ENCODE measurements around the gene LCORL. TPM values are rescaled to one million over a fixed set of nuclear protein-coding genes. Genes with fewer than 3 reads are reported as not detected.
"Not testable (repeated sequence)": the region's sequence is repeated elsewhere in the genome, so short reads cannot be mapped to it uniquely, and the experiment has no call there.

LCORL gene
- polyA plus RNA-seq, 4 donors: 4.2 to 23.2 (median 9.5) TPM

DNA sequence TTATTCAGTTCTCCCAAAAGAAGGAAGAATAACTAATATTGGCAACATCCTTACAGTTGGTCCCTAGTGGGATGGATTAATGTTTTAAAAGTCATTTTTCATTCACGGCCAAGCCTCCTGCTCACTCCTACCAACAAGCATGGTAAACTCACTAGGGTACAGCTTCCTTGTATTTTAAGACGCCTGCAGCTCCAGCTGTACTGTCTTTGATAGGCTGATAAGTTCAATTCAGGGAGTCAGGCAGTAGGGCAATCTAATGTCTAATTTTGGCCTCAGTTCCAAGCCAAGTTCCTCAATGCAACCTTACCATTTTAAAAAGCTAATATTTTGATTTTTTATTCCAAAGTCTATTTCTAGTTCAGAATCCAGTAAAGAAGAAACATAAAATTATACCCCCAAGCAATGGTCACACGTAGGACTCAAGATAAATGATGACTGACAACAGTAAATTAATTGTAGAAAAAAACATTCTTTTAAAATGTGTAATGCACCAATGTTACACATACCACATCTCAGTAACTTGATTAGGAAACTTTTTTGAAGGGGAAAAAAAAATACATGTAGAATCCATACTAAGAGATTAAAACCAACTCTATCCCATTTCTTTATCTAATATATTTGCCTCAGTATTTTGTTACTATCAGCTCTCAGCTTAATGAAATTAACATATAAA, 9.3 kb downstream of the LCORL start:
- DNase-seq (no peak), FAIRE-seq (no peak)
- Histone ChIP-seq H3K4me3 (ENCODE audit: low read depth in 1 of 3, low read length in 3 of 3) (no peak overlapping the region), H3K27ac (ENCODE audit: low read depth in 1 of 3, low read length in 2 of 3) (no peak overlapping the region), H3K4me1 (ENCODE audit: control insufficient read depth in 3 of 3, insufficient read depth in 2 of 3, low read depth in 1 of 3, low read length in 2 of 3) (peaks cover 2 to 13% (median 3%) of the 10 kb centered on the region in 3 donors), H3K9me3 (ENCODE audit: control insufficient read depth in 2 of 2, insufficient read depth in 1 of 2, low read depth in 1 of 2, low read length in 1 of 2) (no peaks in the 10 kb centered on the region), H3K27me3 (ENCODE audit: control insufficient read depth in 3 of 3, insufficient read depth in 3 of 3, low read length in 3 of 3) (no peaks in the 10 kb centered on the region), H3K36me3 (ENCODE audit: control insufficient read depth in 3 of 3, insufficient read depth in 2 of 3, low read depth in 1 of 3, low read length in 3 of 3) (peaks cover 0 to 3% (median 0%) of the 10 kb centered on the region in 3 donors)
- 55 to 63% (median 57%) methylated on average over 3 of the region's 3 CpGs for WGBS, 3 donors

DNA sequence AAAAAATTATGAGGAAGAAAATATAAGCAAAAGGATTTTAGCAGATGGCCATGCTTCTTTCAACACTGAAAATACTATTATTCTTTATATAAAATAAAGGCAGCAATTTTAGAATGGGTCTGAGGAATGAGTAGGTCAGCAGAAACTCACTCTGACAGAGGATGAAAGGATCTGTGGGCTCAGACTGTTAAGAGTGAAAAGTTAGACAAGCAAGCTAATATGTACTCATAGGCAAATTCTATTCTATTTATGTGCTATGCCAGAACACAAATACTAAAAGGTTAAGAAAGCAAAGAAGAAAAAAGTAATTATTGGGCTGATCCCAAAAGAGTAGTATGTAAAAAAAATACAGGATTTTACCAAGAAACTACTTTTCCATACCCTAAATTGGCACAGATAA, 13.9 kb downstream of the LCORL start:
- Histone ChIP-seq H3K9me3 (ENCODE audit: control insufficient read depth in 2 of 2, insufficient read depth in 1 of 2, low read depth in 1 of 2, low read length in 1 of 2) (peaks cover 0 to 17% of the 10 kb centered on the region in 2 donors), H3K27ac (ENCODE audit: low read depth in 1 of 3, low read length in 2 of 3) (no peak overlapping the region), H3K27me3 (ENCODE audit: control insufficient read depth in 3 of 3, insufficient read depth in 3 of 3, low read length in 3 of 3) (no peaks in the 10 kb centered on the region), H3K36me3 (ENCODE audit: control insufficient read depth in 3 of 3, insufficient read depth in 2 of 3, low read depth in 1 of 3, low read length in 3 of 3) (peaks cover 0 to 11% (median 0%) of the 10 kb centered on the region in 3 donors), H3K4me3 (ENCODE audit: low read depth in 1 of 3, low read length in 3 of 3) (no peak overlapping the region), H3K4me1 (ENCODE audit: control insufficient read depth in 3 of 3, insufficient read depth in 2 of 3, low read depth in 1 of 3, low read length in 2 of 3) (peaks cover 0 to 7% (median 4%) of the 10 kb centered on the region in 3 donors)
- FAIRE-seq (no peak), DNase-seq (no peak)

DNA sequence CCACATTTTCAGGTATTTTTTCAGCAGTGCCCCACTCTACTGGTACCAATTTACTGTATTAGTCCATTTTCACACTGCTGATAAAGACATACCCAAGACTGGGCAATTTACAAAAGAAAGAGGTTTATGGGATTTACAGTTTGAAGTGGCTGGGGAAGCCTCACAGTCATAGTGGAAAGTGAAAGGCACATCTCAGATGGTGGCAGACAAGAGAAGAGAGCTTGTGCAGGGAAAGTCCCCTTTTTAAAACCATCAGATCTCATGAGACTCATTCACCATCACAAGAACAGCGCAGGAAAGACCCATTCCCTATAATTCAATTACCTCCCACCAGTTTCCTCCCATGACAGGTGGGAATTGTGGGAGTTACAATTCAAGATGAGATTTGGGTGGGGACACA, 15.1 kb downstream of the LCORL start:
- H3K27ac ChIP-seq (ENCODE audit: low read depth in 1 of 3, low read length in 2 of 3); H3K27me3 ChIP-seq (ENCODE audit: control insufficient read depth in 3 of 3, insufficient read depth in 3 of 3, low read length in 3 of 3); H3K4me3 ChIP-seq (ENCODE audit: low read depth in 1 of 3, low read length in 3 of 3); DNase-seq; H3K4me1 ChIP-seq (ENCODE audit: control insufficient read depth in 3 of 3, insufficient read depth in 2 of 3, low read depth in 1 of 3, low read length in 2 of 3); FAIRE-seq: not testable (repeated sequence)
- Histone ChIP-seq H3K9me3 (ENCODE audit: control insufficient read depth in 2 of 2, insufficient read depth in 1 of 2, low read depth in 1 of 2, low read length in 1 of 2) (peaks cover 0 to 17% of the 10 kb centered on the region in 2 donors), H3K36me3 (ENCODE audit: control insufficient read depth in 3 of 3, insufficient read depth in 2 of 3, low read depth in 1 of 3, low read length in 3 of 3) (peaks cover 0 to 11% (median 0%) of the 10 kb centered on the region in 3 donors)
- 83 to 93% (median 91%) methylated on average over 1 of the region's 1 CpG for WGBS, 3 donors

DNA sequence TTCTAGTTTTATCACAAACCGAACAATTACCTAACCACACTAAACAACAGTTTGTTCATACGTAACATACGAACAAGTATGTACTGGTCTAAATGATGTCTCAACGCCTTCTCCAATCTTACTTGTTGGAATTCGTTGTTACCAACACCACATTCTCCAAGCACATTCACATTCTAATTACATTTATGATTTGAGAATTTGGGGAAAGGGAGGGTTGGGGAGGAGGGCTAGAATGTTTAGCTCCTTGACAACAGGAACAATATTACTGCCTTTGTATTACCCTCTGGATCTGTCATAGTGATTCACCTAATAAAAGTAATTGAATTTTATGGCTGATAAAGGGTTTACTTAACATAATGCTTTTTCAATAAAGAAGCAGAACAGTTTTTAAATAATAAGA, 24.4 kb downstream of the LCORL start:
- no peaks in the 10 kb centered on the region for H3K36me3 ChIP-seq (ENCODE audit: control insufficient read depth in 3 of 3, insufficient read depth in 2 of 3, low read depth in 1 of 3, low read length in 3 of 3)
- no peak overlapping the region for H3K27ac ChIP-seq (ENCODE audit: low read depth in 1 of 3, low read length in 2 of 3)
- H3K4me1 ChIP-seq (ENCODE audit: control insufficient read depth in 3 of 3, insufficient read depth in 2 of 3, low read depth in 1 of 3, low read length in 2 of 3): no peaks in the 10 kb centered on the region
- 90 to 94% (median 91%) methylated on average over 5 of the region's 5 CpGs for WGBS, 3 donors
- DNase-seq (no peak), FAIRE-seq (no peak)
- peaks cover 0 to 1% of the 10 kb centered on the region in 2 donors for H3K9me3 ChIP-seq (ENCODE audit: control insufficient read depth in 2 of 2, insufficient read depth in 1 of 2, low read depth in 1 of 2, low read length in 1 of 2)
- no peak overlapping the region for H3K4me3 ChIP-seq (ENCODE audit: low read depth in 1 of 3, low read length in 3 of 3)
- H3K27me3 ChIP-seq (ENCODE audit: control insufficient read depth in 3 of 3, insufficient read depth in 3 of 3, low read length in 3 of 3): no peaks in the 10 kb centered on the region

DNA sequence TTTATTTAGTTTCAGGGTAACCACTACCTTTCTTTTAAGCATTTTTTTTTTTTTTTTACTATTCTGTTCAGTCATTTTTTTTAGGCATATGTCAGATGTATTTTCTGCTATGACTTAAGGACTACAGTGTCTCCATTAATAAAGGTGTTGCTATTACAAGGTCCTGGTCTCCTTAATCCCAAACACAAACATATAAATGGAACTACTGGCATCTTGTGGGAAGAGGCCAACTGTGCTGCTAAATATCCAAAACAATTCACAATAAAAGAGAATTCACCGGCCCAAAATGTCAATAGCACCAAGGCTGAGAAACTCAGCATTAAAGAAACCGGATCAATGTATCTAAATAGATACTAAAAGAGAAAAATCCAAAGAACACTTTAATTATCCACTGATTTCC, 26.4 kb downstream of the LCORL start:
- Histone ChIP-seq H3K36me3 (ENCODE audit: control insufficient read depth in 3 of 3, insufficient read depth in 2 of 3, low read depth in 1 of 3, low read length in 3 of 3) (no peaks in the 10 kb centered on the region), H3K4me1 (ENCODE audit: control insufficient read depth in 3 of 3, insufficient read depth in 2 of 3, low read depth in 1 of 3, low read length in 2 of 3) (no peaks in the 10 kb centered on the region), H3K27ac (ENCODE audit: low read depth in 1 of 3, low read length in 2 of 3) (no peak overlapping the region), H3K27me3 (ENCODE audit: control insufficient read depth in 3 of 3, insufficient read depth in 3 of 3, low read length in 3 of 3) (no peaks in the 10 kb centered on the region), H3K4me3 (ENCODE audit: low read depth in 1 of 3, low read length in 3 of 3) (no peak overlapping the region), H3K9me3 (ENCODE audit: control insufficient read depth in 2 of 2, insufficient read depth in 1 of 2, low read depth in 1 of 2, low read length in 1 of 2) (peaks cover 0 to 2% of the 10 kb centered on the region in 2 donors)
- WGBS, 3 donors: 71 to 93% (median 88%) methylated on average over 2 of the region's 2 CpGs
- no peak for DNase-seq
- no peak for FAIRE-seq

DNA sequence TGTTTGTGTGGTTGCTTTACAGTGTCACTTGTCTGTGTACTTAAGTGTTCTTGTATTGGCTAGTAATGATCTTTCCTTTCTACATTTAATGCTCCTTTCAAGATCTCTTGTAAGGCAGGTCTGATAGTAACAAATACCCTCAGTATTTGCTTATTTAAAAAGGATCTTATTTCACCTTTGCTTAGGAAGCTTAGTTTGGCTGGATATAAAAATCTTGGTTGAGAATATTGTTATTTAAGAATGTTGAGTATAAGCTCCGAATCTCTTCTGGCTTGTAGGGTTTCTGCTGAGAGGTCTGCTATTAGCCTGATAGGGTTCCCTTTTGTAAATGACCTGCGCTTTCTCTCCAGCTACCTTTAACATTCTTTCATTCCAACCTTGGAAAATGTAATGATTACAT, 35.7 kb downstream of the LCORL start:
- H3K4me3 ChIP-seq (ENCODE audit: low read depth in 1 of 3, low read length in 3 of 3): no peak overlapping the region
- H3K27me3 ChIP-seq (ENCODE audit: control insufficient read depth in 3 of 3, insufficient read depth in 3 of 3, low read length in 3 of 3): no peaks in the 10 kb centered on the region
- H3K4me1 ChIP-seq (ENCODE audit: control insufficient read depth in 3 of 3, insufficient read depth in 2 of 3, low read depth in 1 of 3, low read length in 2 of 3): no peaks in the 10 kb centered on the region
- peaks cover 0 to 30% of the 10 kb centered on the region in 2 donors for H3K9me3 ChIP-seq (ENCODE audit: control insufficient read depth in 2 of 2, insufficient read depth in 1 of 2, low read depth in 1 of 2, low read length in 1 of 2)
- H3K36me3 ChIP-seq (ENCODE audit: control insufficient read depth in 3 of 3, insufficient read depth in 2 of 3, low read depth in 1 of 3, low read length in 3 of 3): peaks cover 0 to 7% (median 0%) of the 10 kb centered on the region in 3 donors
- DNase-seq: no peak
- WGBS, 3 donors: 98% methylated on average over 2 of the region's 2 CpGs
- no peak for FAIRE-seq
- H3K27ac ChIP-seq (ENCODE audit: low read depth in 1 of 3, low read length in 2 of 3): no peak overlapping the region

DNA sequence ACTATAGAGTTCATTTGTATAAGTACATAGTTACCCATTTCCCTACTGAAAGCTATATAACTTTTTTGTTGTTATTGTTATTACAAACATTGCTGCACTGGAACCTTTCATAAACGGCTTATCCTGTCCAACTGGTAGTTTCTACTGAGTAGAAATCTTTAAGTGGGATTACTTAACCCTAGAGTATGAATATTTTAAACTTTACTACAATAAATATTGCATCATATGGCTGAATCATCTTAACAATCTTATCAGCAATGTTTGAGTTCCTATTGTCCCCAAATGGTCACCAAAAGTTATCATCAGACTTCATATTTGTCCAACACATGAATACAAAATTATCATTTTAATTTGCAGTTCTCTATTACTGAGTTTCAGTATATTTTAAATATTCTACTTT, 40.5 kb downstream of the LCORL start:
- 74 to 86% (median 82%) methylated on average over 1 of the region's 1 CpG for WGBS, 3 donors
- H3K4me1 ChIP-seq (ENCODE audit: control insufficient read depth in 3 of 3, insufficient read depth in 2 of 3, low read depth in 1 of 3, low read length in 2 of 3): no peaks in the 10 kb centered on the region
- H3K36me3 ChIP-seq (ENCODE audit: control insufficient read depth in 3 of 3, insufficient read depth in 2 of 3, low read depth in 1 of 3, low read length in 3 of 3): no peaks in the 10 kb centered on the region
- H3K27me3 ChIP-seq (ENCODE audit: control insufficient read depth in 3 of 3, insufficient read depth in 3 of 3, low read length in 3 of 3): no peaks in the 10 kb centered on the region
- FAIRE-seq: no peak
- H3K4me3 ChIP-seq (ENCODE audit: low read depth in 1 of 3, low read length in 3 of 3): no peak overlapping the region
- DNase-seq: no peak
- peaks cover 0 to 13% of the 10 kb centered on the region in 2 donors for H3K9me3 ChIP-seq (ENCODE audit: control insufficient read depth in 2 of 2, insufficient read depth in 1 of 2, low read depth in 1 of 2, low read length in 1 of 2)
- no peak overlapping the region for H3K27ac ChIP-seq (ENCODE audit: low read depth in 1 of 3, low read length in 2 of 3)

DNA sequence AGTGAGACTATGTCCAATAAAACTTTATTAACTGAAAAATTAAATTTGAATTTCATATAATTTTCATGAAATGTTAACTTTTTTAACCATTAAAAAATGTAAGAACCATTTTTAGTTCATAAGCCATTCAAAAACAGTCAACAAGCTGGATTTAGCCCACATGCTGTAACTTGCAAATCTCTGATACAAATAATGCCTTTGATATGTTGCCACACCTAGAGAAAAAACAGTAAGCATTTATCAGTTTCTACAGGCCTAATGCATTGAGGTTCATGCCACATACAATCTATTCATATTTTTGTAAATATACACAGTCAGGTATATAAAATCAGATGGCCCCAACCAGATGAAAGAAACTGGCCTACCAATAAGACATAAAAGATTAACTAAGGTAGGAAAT, 52.8 kb downstream of the LCORL start:
- Histone ChIP-seq H3K27me3 (ENCODE audit: control insufficient read depth in 3 of 3, insufficient read depth in 3 of 3, low read length in 3 of 3) (no peaks in the 10 kb centered on the region), H3K4me1 (ENCODE audit: control insufficient read depth in 3 of 3, insufficient read depth in 2 of 3, low read depth in 1 of 3, low read length in 2 of 3) (no peaks in the 10 kb centered on the region), H3K9me3 (ENCODE audit: control insufficient read depth in 2 of 2, insufficient read depth in 1 of 2, low read depth in 1 of 2, low read length in 1 of 2) (no peaks in the 10 kb centered on the region), H3K4me3 (ENCODE audit: low read depth in 1 of 3, low read length in 3 of 3) (no peak overlapping the region), H3K36me3 (ENCODE audit: control insufficient read depth in 3 of 3, insufficient read depth in 2 of 3, low read depth in 1 of 3, low read length in 3 of 3) (no peaks in the 10 kb centered on the region), H3K27ac (ENCODE audit: low read depth in 1 of 3, low read length in 2 of 3) (no peak overlapping the region)
- FAIRE-seq (no peak), DNase-seq (no peak)

DNA sequence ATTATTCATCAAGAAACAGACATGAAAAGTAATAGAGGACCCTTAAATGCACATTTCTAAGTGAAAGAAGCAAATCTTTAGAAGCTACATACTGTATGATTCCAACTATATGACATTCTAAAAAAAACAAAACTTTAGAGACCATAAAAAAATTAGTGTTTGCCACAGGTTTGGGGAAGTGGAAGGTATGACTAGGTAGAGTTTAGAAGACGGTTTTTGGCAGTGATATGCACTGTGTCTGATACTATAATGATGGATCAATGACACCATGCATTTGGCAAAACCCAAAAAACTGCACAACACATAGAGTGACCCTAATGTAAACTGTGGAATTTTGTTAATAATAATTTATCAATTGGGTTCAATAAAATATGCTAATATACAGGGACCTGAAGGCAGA, 54.5 kb downstream of the LCORL start:
- Histone ChIP-seq H3K27ac (ENCODE audit: low read depth in 1 of 3, low read length in 2 of 3) (no peak overlapping the region), H3K4me3 (ENCODE audit: low read depth in 1 of 3, low read length in 3 of 3) (no peak overlapping the region), H3K4me1 (ENCODE audit: control insufficient read depth in 3 of 3, insufficient read depth in 2 of 3, low read depth in 1 of 3, low read length in 2 of 3) (no peaks in the 10 kb centered on the region), H3K36me3 (ENCODE audit: control insufficient read depth in 3 of 3, insufficient read depth in 2 of 3, low read depth in 1 of 3, low read length in 3 of 3) (no peaks in the 10 kb centered on the region), H3K9me3 (ENCODE audit: control insufficient read depth in 2 of 2, insufficient read depth in 1 of 2, low read depth in 1 of 2, low read length in 1 of 2) (no peaks in the 10 kb centered on the region), H3K27me3 (ENCODE audit: control insufficient read depth in 3 of 3, insufficient read depth in 3 of 3, low read length in 3 of 3) (no peaks in the 10 kb centered on the region)
- DNase-seq (no peak), FAIRE-seq (no peak)
- 90 to 97% (median 93%) methylated on average over 1 of the region's 1 CpG for WGBS, 3 donors

Measured in small intestine (tissue), 7 donors.